Adrenal gland (tissue), 5 donors: Measurements from ENCODE around the gene TBCC.

ENCODE experiments used
- POLR2A ChIP-seq, 2 donors: fragments of 450-650 bp; IDR thresholded peaks; one replicate each; pipeline ENCODE4 v1.6.1; 2017; ENCODE audit warnings: antibody characterized with exemption in 2 of 2, mild to moderate bottlenecking in 2 of 2, moderate library complexity in 1 of 2
- TF ChIP-seq, protein P1 (sequence below), 6 experiments: fragments of 450-650 bp in 4 of 6; fragments of 200-600 bp in 2 of 6; sonication (generic) in 1 of 6; IDR thresholded peaks; 1 replicate in 5 of 6; 2 replicates in 1 of 6; pipeline versions ENCODE4 v1.5.1 to v1.8.0; 2016 to 2021; ENCODE audit warnings: antibody characterized with exemption in 6 of 6, mild to moderate bottlenecking in 2 of 6, moderate library complexity in 1 of 6
- donor health status: DM: no; HTN: no; CAD: no.

GRCh38 chr6:42784717-42785498, 39.0 kb upstream of the TBCC start:
- TF ChIP-seq, protein P1, sequence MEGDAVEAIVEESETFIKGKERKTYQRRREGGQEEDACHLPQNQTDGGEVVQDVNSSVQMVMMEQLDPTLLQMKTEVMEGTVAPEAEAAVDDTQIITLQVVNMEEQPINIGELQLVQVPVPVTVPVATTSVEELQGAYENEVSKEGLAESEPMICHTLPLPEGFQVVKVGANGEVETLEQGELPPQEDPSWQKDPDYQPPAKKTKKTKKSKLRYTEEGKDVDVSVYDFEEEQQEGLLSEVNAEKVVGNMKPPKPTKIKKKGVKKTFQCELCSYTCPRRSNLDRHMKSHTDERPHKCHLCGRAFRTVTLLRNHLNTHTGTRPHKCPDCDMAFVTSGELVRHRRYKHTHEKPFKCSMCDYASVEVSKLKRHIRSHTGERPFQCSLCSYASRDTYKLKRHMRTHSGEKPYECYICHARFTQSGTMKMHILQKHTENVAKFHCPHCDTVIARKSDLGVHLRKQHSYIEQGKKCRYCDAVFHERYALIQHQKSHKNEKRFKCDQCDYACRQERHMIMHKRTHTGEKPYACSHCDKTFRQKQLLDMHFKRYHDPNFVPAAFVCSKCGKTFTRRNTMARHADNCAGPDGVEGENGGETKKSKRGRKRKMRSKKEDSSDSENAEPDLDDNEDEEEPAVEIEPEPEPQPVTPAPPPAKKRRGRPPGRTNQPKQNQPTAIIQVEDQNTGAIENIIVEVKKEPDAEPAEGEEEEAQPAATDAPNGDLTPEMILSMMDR (IDR thresholded peaks at IDR 0.05) = no peak
- no peak for TF ChIP-seq POLR2A (IDR thresholded peaks at IDR 0.05)
